GM23338 (cell line): ENCODE data around the gene CPNE2. TPM values are rescaled to one million over a fixed set of nuclear protein-coding genes. Genes with fewer than 3 reads are reported as not detected.

Source experiments
- ATAC-seq: fragments of 200-7000 bp; cut with Tn5 transposase; 3 replicates; pipeline ENCODE4 v1.9.1; 2020
- DNase-seq: peaks from one replicate; pipeline ENCODE4 v3.0.0-alpha.2; 2015; ENCODE audit warnings: low spot score
- H2AFZ ChIP-seq: fragments of 200-600 bp; sonication (generic); 2 replicates; pipeline ENCODE4 v1.8.0; 2016; ENCODE audit warnings: antibody characterized with exemption, mild to moderate bottlenecking, moderate library complexity
- H3F3A ChIP-seq: fragments of 200-600 bp; sonication (generic); replicated peaks from 2 replicates; pipeline ENCODE4 v1.8.0; 2017; ENCODE audit warnings: antibody characterized with exemption, mixed run types, low read depth
- H3K27ac ChIP-seq: fragments of 200-600 bp; sonication (generic); 2 replicates; pipeline ENCODE4 v1.6.1; 2016; ENCODE audit warnings: low read depth
- H3K27me3 ChIP-seq: fragments of 200-600 bp; sonication (generic); 2 replicates; pipeline ENCODE4 v1.8.0; 2016; ENCODE audit warnings: mild to moderate bottlenecking, mixed run types, moderate library complexity; ENCODE audit not compliant: insufficient read depth
- H3K36me3 ChIP-seq: fragments of 200-600 bp; sonication (generic); 2 replicates; pipeline ENCODE4 v1.8.0; 2016; ENCODE audit warnings: mild to moderate bottlenecking; ENCODE audit not compliant: insufficient read depth
- H3K4me1 ChIP-seq: fragments of 200-600 bp; sonication (generic); 2 replicates; pipeline ENCODE4 v1.8.0; 2016; ENCODE audit warnings: mild to moderate bottlenecking, moderate library complexity; ENCODE audit not compliant: insufficient read depth
- H3K4me2 ChIP-seq: fragments of 200-600 bp; sonication (generic); 2 replicates; pipeline ENCODE4 v1.7.1; 2017; ENCODE audit warnings: mixed run types
- H3K4me3 ChIP-seq: fragments of 200-600 bp; sonication (generic); 2 replicates; pipeline ENCODE4 v1.6.1; 2016; ENCODE audit warnings: mixed run types
- H3K79me2 ChIP-seq: fragments of 200-600 bp; sonication (generic); replicated peaks from 2 replicates; pipeline ENCODE4 v1.8.0; 2017; ENCODE audit warnings: mild to moderate bottlenecking; ENCODE audit not compliant: insufficient read depth
- H3K9me2 ChIP-seq: fragments of 200-600 bp; sonication (generic); 2 replicates; pipeline ENCODE4 v1.8.0; 2017; ENCODE audit not compliant: insufficient read depth
- H4K20me1 ChIP-seq: fragments of 200-600 bp; sonication (generic); replicated peaks from 2 replicates; pipeline ENCODE4 v1.8.0; 2017; ENCODE audit warnings: mild to moderate bottlenecking; ENCODE audit not compliant: insufficient read depth
- H3K27ac Mint-ChIP-seq: 2 replicates; pipeline ENCODE4 v1.8.0; 2020; ENCODE audit warnings: inconsistent platforms, mild to moderate bottlenecking, moderate library complexity, mixed read lengths
- H3K27me3 Mint-ChIP-seq: 3 replicates; pipeline ENCODE4 v1.8.0; 2022; ENCODE audit warnings: low read depth, mild to moderate bottlenecking, moderate library complexity, mixed read lengths, inconsistent platforms; ENCODE audit not compliant: insufficient read depth, poor library complexity
- H3K36me3 Mint-ChIP-seq: 3 replicates; pipeline ENCODE4 v1.8.0; 2021; ENCODE audit warnings: low read depth, mild to moderate bottlenecking, inconsistent platforms, moderate library complexity, mixed read lengths
- H3K4me1 Mint-ChIP-seq: 3 replicates; pipeline ENCODE4 v1.8.0; 2020; ENCODE audit warnings: mild to moderate bottlenecking, inconsistent platforms, mixed read lengths
- H3K4me3 Mint-ChIP-seq: 3 replicates; pipeline ENCODE4 v1.8.0; 2021; ENCODE audit warnings: moderate library complexity, mild to moderate bottlenecking, inconsistent platforms, mixed read lengths
- H3K9me3 Mint-ChIP-seq: 3 replicates; pipeline ENCODE4 v1.8.0; 2020; ENCODE audit warnings: moderate library complexity, mild to moderate bottlenecking, inconsistent platforms, mixed read lengths
- CREB1 ChIP-seq: fragments of 250-450 bp; sonication (Bioruptor Pico); IDR thresholded peaks from 2 replicates; pipeline ENCODE4 v1.5.0; 2020; ENCODE audit warnings: low read depth, mild to moderate bottlenecking, moderate library complexity
- CTCF ChIP-seq, 2 experiments: fragments of 200-600 bp in 1 of 2; sonication (generic) in 1 of 2; conservative IDR thresholded peaks; 2 replicates each; pipeline versions ENCODE4 v1.5.1 to v1.6.1; 2016 to 2017; ENCODE audit warnings: antibody characterized with exemption in 2 of 2, low read depth in 2 of 2, mild to moderate bottlenecking in 2 of 2, moderate library complexity in 1 of 2
- ETS1 ChIP-seq: IDR thresholded peaks from 2 replicates; pipeline ENCODE4 v1.6.1; 2016; ENCODE audit warnings: antibody characterized with exemption
- EZH2 ChIP-seq: fragments of 200-600 bp; sonication (generic); IDR thresholded peaks from one replicate; pipeline ENCODE4 v1.8.0; 2017; ENCODE audit warnings: antibody characterized with exemption, mild to moderate bottlenecking, low read depth; ENCODE audit not compliant: unreplicated experiment
- EZH2phosphoT487 ChIP-seq: fragments of 200-600 bp; sonication (generic); IDR thresholded peaks from one replicate; pipeline ENCODE4 v1.8.1; 2018; ENCODE audit warnings: antibody characterized with exemption; ENCODE audit not compliant: unreplicated experiment
- JUNB ChIP-seq: IDR thresholded peaks from one replicate; pipeline ENCODE4 v1.6.1; 2016; ENCODE audit warnings: antibody characterized with exemption; ENCODE audit not compliant: unreplicated experiment
- NANOG ChIP-seq: IDR thresholded peaks from 2 replicates; pipeline ENCODE4 v1.6.1; 2016; ENCODE audit warnings: antibody characterized with exemption, borderline replicate concordance
- POLR2AphosphoS5 ChIP-seq: IDR thresholded peaks from 2 replicates; pipeline ENCODE4 v1.6.1; 2016; ENCODE audit warnings: antibody characterized with exemption, low read depth
- REST ChIP-seq: IDR thresholded peaks from one replicate; pipeline ENCODE4 v1.6.1; 2018; ENCODE audit warnings: antibody characterized with exemption; ENCODE audit not compliant: unreplicated experiment
- STAT1 ChIP-seq: IDR thresholded peaks from one replicate; pipeline ENCODE4 v1.6.1; 2016; ENCODE audit warnings: antibody characterized with exemption; ENCODE audit not compliant: unreplicated experiment
- ZNF114 ChIP-seq: fragments of 250-450 bp; sonication (Bioruptor Pico); IDR thresholded peaks from 2 replicates; pipeline ENCODE4 v1.5.0; 2020; ENCODE audit warnings: mild to moderate bottlenecking, moderate library complexity
- ZNF331 ChIP-seq: fragments of 250-450 bp; sonication (Bioruptor Pico); IDR thresholded peaks from 2 replicates; pipeline ENCODE4 v1.5.0; 2020; ENCODE audit warnings: low read depth, mild to moderate bottlenecking, moderate library complexity
- ZNF462 ChIP-seq: fragments of 250-450 bp; sonication (Bioruptor Pico); IDR thresholded peaks from 2 replicates; pipeline ENCODE4 v1.5.0; 2020; ENCODE audit warnings: mild to moderate bottlenecking, moderate library complexity
- polyA plus RNA-seq: library from polyadenylated mRNA; unstranded; fragments of >200 nt; fragmentation: Nextera tagmentation; extraction: Ambion mirVana; gene quantifications from 2 replicates; pipeline ENCODE4 v1.2.1, GENCODE V29; 2016
- total RNA-seq: library from RNA; depleted of rRNA; stranded (reverse); fragments of >200 nt; shearing (Covaris generic); gene quantifications from 2 replicates; pipeline ENCODE4 v1.2.3, GENCODE V29; 2014

The CPNE2 gene
- total and polyA plus RNA-seq, 2 experiments from 2014 or later, result 7.1 to 11.3 TPM

GRCh38 chr16:57111420-57111819, 19.0 kb downstream of the CPNE2 start:
- no peaks in the 10 kb centered on the region; the same call in 1 of the 2 replicates for H3K4me1 ChIP-seq
- peaks cover 15% of the 10 kb centered on the region for H3K27me3 Mint-ChIP-seq
- no peaks in the 10 kb centered on the region for H3K9me2 ChIP-seq
- H2AFZ ChIP-seq, result no peak overlapping the region
- H3K27ac ChIP-seq, result no peak overlapping the region
- H3K4me3 ChIP-seq, result no peak overlapping the region
- H3K79me2 ChIP-seq, result no peaks in the 10 kb centered on the region
- no peaks in the 10 kb centered on the region for H4K20me1 ChIP-seq
- H3K36me3 ChIP-seq, result no peaks in the 10 kb centered on the region
- no peak for TF ChIP-seq JUNB
- no peak for TF ChIP-seq REST
- TF ChIP-seq ZNF114, result no peak
- TF ChIP-seq NANOG, result no peak
- TF ChIP-seq ETS1, result no peak
- TF ChIP-seq EZH2phosphoT487, result no peak
- no peak for TF ChIP-seq ZNF331
- no peak for TF ChIP-seq POLR2AphosphoS5
- no peak for TF ChIP-seq ZNF462 (CRISPR knock-in tag)
- no peak for TF ChIP-seq CTCF (conservative IDR thresholded peaks at IDR 0.05; ENCODE audit: low read depth in 2 of 2)
- no peak for TF ChIP-seq CREB1
- no peak for TF ChIP-seq EZH2
- TF ChIP-seq STAT1, result no peak
- H3K4me1 Mint-ChIP-seq, result peaks cover 19% of the 10 kb centered on the region
- ATAC-seq (no peak), DNase-seq (no peak)
- no peak overlapping the region for H3K4me2 ChIP-seq
- no peaks in the 10 kb centered on the region; the same call in 2 of the 3 replicates for H3K36me3 Mint-ChIP-seq
- no peaks in the 10 kb centered on the region for H3F3A ChIP-seq
- no peaks in the 10 kb centered on the region for H3K27me3 ChIP-seq
- H3K27ac Mint-ChIP-seq, result no peak overlapping the region
- no peaks in the 10 kb centered on the region for H3K9me3 Mint-ChIP-seq
- no peak overlapping the region for H3K4me3 Mint-ChIP-seq
